ENCODE measurements around the gene SBK1. TPM values are rescaled to one million over a fixed set of nuclear protein-coding genes. Genes with fewer than 3 reads are reported as not detected.

SBK1 gene
- total and polyA plus RNA-seq, 2 experiments from 2014 or later, result 4.2 to 9.7 TPM

DNA sequence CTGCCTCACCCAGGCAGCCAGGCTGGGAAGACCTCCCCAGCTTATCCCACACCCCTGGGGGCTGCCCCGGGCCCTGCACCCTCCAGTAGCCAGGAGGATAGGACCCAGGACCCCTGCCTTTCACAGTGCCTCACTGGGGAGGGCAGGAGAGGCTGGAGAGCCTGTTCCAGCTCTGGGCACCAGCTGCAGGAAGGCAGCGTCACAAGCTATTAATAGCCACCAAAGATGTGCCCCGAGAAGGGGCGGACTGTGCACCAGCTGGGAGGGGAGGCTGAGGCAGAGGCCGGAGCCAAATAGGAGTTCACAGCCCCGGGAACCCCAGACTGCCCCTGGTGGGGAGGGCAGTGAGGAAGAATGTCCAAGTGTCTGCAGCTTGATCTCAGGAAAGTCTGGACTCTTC, 8.8 kb downstream of the SBK1 start:
- DNase-seq (ENCODE audit: low spot score), result no peak
- 98% methylated on average over 6 of the region's 6 CpGs for WGBS (ENCODE audit: low lambda C conversion rate, missing lambda C conversion rate)
- Histone ChIP-seq H3K36me3 (replicated peaks; ENCODE audit: insufficient read depth, low read depth) (no peaks in the 10 kb centered on the region), H3K9me2 (replicated peaks; ENCODE audit: insufficient read depth) (no peaks in the 10 kb centered on the region), H3K9me3 (ENCODE audit: low read depth) (no peaks in the 10 kb centered on the region), H3K4me1 (ENCODE audit: insufficient read depth) (no peaks in the 10 kb centered on the region), H3K27me3 (no peaks in the 10 kb centered on the region), H2AFZ (no peak overlapping the region), H4K20me1 (ENCODE audit: insufficient read depth, poor library complexity, severe bottlenecking) (peaks cover 7% of the 10 kb centered on the region), H3K4me3 (no peak overlapping the region), H3K79me2 (peaks cover 3% of the 10 kb centered on the region), H3K27ac (no peak overlapping the region), H3K4me2 (no peak overlapping the region)
- TF ChIP-seq EZH2phosphoT487 (IDR thresholded peaks at IDR 0.05; ENCODE audit: low read depth, severe bottlenecking, unreplicated experiment) (no peak), EZH2 (IDR thresholded peaks at IDR 0.05; ENCODE audit: borderline replicate concordance) (no peak)
- TF ChIP-seq, protein P1, sequence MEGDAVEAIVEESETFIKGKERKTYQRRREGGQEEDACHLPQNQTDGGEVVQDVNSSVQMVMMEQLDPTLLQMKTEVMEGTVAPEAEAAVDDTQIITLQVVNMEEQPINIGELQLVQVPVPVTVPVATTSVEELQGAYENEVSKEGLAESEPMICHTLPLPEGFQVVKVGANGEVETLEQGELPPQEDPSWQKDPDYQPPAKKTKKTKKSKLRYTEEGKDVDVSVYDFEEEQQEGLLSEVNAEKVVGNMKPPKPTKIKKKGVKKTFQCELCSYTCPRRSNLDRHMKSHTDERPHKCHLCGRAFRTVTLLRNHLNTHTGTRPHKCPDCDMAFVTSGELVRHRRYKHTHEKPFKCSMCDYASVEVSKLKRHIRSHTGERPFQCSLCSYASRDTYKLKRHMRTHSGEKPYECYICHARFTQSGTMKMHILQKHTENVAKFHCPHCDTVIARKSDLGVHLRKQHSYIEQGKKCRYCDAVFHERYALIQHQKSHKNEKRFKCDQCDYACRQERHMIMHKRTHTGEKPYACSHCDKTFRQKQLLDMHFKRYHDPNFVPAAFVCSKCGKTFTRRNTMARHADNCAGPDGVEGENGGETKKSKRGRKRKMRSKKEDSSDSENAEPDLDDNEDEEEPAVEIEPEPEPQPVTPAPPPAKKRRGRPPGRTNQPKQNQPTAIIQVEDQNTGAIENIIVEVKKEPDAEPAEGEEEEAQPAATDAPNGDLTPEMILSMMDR (IDR thresholded peaks at IDR 0.05; ENCODE audit: poor library complexity), result no peak

DNA sequence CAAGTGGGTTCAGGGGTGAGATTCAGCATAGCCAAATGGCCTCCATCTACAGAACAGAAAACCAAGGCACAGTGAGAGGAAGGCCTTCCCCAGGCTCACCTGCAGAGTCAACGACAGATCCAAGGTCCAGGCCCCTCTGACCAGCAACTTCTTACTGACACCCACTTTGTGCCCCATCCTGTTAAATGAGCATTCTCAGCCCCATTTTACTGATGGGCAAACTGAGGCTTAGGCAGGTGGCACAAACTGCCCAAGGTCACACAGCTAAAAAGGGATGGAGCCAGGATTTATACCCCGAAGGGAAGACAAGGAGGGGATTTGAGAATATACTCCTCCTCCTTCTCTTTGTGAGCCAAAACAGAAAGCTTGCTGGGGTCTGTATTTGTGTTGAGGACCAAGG, 9.3 kb downstream of the SBK1 start:
- no peak for TF ChIP-seq EZH2phosphoT487 (IDR thresholded peaks at IDR 0.05; ENCODE audit: low read depth, severe bottlenecking, unreplicated experiment)
- no peak for TF ChIP-seq EZH2 (IDR thresholded peaks at IDR 0.05; ENCODE audit: borderline replicate concordance)
- WGBS (ENCODE audit: low lambda C conversion rate, missing lambda C conversion rate), result 90% methylated on average over 2 of the region's 2 CpGs

DNA sequence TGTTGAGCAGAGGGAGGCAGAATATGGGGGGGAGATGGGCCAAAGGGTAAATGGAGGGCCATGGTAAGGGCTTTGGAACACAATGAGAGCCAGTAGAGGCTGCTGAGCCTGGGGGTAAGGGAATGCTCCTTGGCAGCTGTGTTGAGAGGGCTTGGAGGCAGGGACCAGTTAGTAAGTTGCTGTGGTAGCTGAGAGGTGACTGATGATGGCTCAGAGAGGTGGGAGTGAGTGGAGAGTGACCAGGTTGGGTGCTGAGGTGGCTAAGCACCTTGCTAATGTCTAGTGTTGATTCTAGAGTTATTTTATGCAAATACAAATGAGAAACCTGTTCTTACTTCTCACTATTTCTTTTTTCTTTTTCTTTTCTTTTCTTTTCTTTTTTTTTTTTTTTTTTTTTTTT, 10.8 kb downstream of the SBK1 start:
- H3K9me2 ChIP-seq (replicated peaks; ENCODE audit: insufficient read depth), result no peaks in the 10 kb centered on the region
- no peak overlapping the region for H3K4me2 ChIP-seq
- DNase-seq (ENCODE audit: low spot score), result no peak
- no peak overlapping the region for H2AFZ ChIP-seq
- H3K79me2 ChIP-seq, result peaks cover 3% of the 10 kb centered on the region
- H3K4me3 ChIP-seq, result no peak overlapping the region
- H3K4me1 ChIP-seq (ENCODE audit: insufficient read depth), result no peaks in the 10 kb centered on the region
- no peak for TF ChIP-seq EZH2phosphoT487 (IDR thresholded peaks at IDR 0.05; ENCODE audit: low read depth, severe bottlenecking, unreplicated experiment)
- H4K20me1 ChIP-seq (ENCODE audit: insufficient read depth, poor library complexity, severe bottlenecking), result peaks cover 6% of the 10 kb centered on the region
- H3K27me3 ChIP-seq, result no peaks in the 10 kb centered on the region
- H3K27ac ChIP-seq, result no peak overlapping the region
- no peaks in the 10 kb centered on the region for H3K9me3 ChIP-seq (ENCODE audit: low read depth)
- H3K36me3 ChIP-seq (replicated peaks; ENCODE audit: insufficient read depth, low read depth), result no peaks in the 10 kb centered on the region

More for the DNA sequence above, 9.3 kb downstream of the SBK1 start:
- Histone ChIP-seq H4K20me1 (ENCODE audit: insufficient read depth, poor library complexity, severe bottlenecking) (peaks cover 7% of the 10 kb centered on the region), H3K79me2 (peaks cover 3% of the 10 kb centered on the region), H3K4me3 (no peak overlapping the region), H3K27me3 (no peaks in the 10 kb centered on the region), H3K9me2 (replicated peaks; ENCODE audit: insufficient read depth) (no peaks in the 10 kb centered on the region), H3K4me2 (no peak overlapping the region), H3K36me3 (replicated peaks; ENCODE audit: insufficient read depth, low read depth) (no peaks in the 10 kb centered on the region), H3K27ac (no peak overlapping the region), H2AFZ (no peak overlapping the region), H3K4me1 (ENCODE audit: insufficient read depth) (no peaks in the 10 kb centered on the region), H3K9me3 (ENCODE audit: low read depth) (no peaks in the 10 kb centered on the region)
- no peak for DNase-seq (ENCODE audit: low spot score)

DNA sequence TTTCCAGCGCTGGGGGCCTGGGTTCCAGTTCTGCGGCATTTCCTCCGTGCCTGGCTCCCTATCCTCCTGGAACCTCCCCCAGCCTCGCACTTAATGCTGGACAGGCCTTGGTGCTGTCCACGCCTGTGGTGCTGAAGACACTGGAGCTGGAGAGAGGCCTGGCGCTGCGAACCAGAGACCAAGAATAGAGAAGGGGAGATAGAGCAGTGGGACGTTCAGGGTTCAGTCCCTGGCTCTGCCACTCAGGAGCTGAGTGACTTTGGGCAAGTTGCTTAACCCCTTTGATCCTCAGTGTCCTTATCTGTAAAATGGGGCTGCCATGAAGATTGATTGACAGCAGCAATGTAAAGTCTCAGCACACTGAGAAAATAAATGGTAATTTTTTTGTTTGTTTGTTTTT, 11.9 kb downstream of the SBK1 start:
- Histone ChIP-seq H3K4me2 (no peak overlapping the region), H3K36me3 (replicated peaks; ENCODE audit: insufficient read depth, low read depth) (no peaks in the 10 kb centered on the region), H3K27me3 (no peaks in the 10 kb centered on the region), H3K27ac (no peak overlapping the region), H3K79me2 (no peaks in the 10 kb centered on the region), H4K20me1 (ENCODE audit: insufficient read depth, poor library complexity, severe bottlenecking) (peaks cover 4% of the 10 kb centered on the region), H3K9me3 (ENCODE audit: low read depth) (no peaks in the 10 kb centered on the region), H3K9me2 (replicated peaks; ENCODE audit: insufficient read depth) (no peaks in the 10 kb centered on the region), H2AFZ (no peak overlapping the region), H3K4me1 (ENCODE audit: insufficient read depth) (no peaks in the 10 kb centered on the region), H3K4me3 (no peak overlapping the region)
- 78% methylated on average over 8 of the region's 8 CpGs for WGBS (ENCODE audit: low lambda C conversion rate, missing lambda C conversion rate)
- peak; percentile 63 for DNase-seq (ENCODE audit: low spot score)
- no peak for TF ChIP-seq EZH2 (IDR thresholded peaks at IDR 0.05; ENCODE audit: borderline replicate concordance)
- TF ChIP-seq EZH2phosphoT487 (IDR thresholded peaks at IDR 0.05; ENCODE audit: low read depth, severe bottlenecking, unreplicated experiment), result no peak
- TF ChIP-seq, protein P1 (IDR thresholded peaks at IDR 0.05; ENCODE audit: poor library complexity), result no peak
